Mammary epithelial cell (primary cell): ENCODE results near the gene CRACDL.

Experiments used
- CTCF ChIP-seq, 2 donors: IDR thresholded peaks in 1 of 2; conservative IDR thresholded peaks in 1 of 2; 2 replicates each; pipeline ENCODE4 v1.5.1; 2011 to 2012; ENCODE audit warnings: inconsistent platforms in 2 of 2, low read length in 2 of 2, mild to moderate bottlenecking in 2 of 2, control low read depth in 1 of 2, low read depth in 1 of 2; ENCODE audit not compliant: insufficient read depth in 1 of 2; ENCODE audit errors: extremely low read depth in 1 of 2
- EZH2 ChIP-seq: IDR thresholded peaks from 2 replicates; pipeline ENCODE4 v1.6.1; 2012; ENCODE audit warnings: low read length, inconsistent platforms, borderline replicate concordance

- TF ChIP-seq CTCF (conservative IDR thresholded peaks at IDR 0.05 in 1 of 2, IDR thresholded peaks at IDR 0.05 in 1 of 2; ENCODE audit: extremely low read depth in 1 of 2, insufficient read depth in 1 of 2, low read depth in 1 of 2, low read length in 2 of 2), result no peak
- TF ChIP-seq EZH2, result no peak
Measured at GRCh38 chr2:98896416-98896815, 39.6 kb downstream of the CRACDL start.
